ENCODE data around the gene ARHGEF10L. TPM values are rescaled to one million over a fixed set of nuclear protein-coding genes. Genes with fewer than 3 reads are reported as not detected.

Gene ARHGEF10L
- total RNA-seq, 1 donor from 2014 or later: 20.4 TPM

DNA sequence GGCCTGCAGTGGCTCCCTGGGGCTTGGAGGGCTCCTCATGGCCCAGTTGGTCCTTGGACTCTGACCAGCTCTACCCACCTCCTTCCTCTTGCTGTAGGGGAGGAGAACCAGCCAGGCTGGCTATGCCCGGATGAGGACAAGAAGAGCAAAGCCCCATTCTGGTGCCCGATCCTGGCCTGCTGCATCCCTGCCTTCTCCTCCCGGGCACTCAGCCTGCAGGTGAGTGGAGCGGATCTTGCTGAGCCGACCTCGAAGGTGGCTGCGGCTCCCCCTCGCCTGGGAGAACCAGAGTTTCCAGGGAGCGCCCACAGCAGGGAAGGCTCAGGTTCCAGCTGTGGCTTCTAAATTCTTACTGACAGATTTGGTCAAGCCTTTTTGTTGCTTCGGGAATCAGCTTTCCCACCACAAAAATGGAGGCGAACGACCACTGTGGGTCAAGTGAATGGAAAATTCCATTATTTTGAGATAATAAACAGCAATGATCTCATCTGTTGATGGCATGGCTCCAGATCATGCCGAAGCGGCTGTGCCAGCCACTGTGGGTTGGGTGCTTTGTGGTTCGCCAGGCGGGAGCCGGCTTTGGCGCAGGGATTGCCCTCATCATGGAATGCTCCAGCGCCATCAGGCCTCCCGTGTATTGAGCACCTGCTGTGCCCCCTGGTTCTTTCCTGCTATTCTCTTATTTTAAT lies 109.1 kb downstream of the ARHGEF10L start:
- no peak for DNase-seq (ENCODE audit: extremely low read depth, low read depth, low spot score)

DNA sequence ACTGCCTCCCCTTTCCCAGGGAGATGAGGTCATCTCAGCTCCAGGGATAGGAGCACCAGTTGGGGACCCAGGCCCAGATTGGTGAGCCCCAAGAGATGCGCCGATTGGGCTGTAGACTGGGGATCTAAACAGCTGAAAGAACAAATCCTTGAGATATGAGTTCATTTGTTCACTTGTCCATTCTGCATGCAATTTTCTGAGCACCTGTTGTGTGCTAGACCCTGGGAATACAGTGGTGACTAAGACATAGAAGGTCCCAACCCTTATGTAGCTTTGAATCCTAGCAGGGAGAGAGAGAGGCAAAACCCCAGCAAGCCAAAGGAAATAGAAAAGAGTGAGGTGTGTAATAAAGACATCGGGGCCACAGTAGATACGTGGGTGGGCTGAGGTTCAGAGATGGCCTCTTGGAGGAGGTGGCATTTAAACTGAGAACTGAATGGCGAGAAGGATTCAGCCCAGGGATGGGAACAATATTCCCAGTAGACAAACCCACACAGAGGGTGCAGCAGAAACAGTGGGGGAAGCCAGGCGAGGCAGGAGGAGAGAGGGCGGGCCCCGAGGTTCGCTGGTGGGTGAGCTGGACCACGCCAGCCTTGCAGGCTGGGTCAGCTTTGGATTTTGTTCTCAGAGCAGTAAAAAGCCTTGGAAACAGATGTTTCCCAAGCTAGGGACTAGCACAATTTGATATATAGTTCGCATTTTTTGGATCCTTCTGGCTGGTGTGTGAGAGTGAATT lies 110.0 kb downstream of the ARHGEF10L start:
- DNase-seq (ENCODE audit: extremely low read depth, low read depth, low spot score): no peak

DNA sequence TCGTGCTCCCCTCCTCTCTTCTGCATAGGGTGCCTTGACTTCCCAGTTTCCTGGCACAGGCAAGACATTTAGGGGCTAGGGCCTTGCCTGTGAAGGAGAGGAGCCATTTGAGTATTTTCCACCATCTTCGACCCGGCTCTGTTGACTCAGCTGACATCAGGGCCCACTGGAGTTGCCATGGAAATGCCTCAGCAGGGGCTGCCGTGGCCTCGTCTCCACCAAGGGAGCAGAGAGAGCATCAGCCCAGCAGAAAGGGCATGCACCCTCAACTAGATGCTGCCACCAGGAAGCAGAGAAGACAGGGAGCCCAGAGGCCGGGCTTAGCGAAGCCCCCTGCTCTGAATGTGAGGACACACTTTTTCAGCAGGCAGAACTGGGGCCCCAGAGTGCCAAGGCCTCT lies 113.8 kb downstream of the ARHGEF10L start:
- no peak for DNase-seq (ENCODE audit: extremely low read depth, low read depth, low spot score)

DNA sequence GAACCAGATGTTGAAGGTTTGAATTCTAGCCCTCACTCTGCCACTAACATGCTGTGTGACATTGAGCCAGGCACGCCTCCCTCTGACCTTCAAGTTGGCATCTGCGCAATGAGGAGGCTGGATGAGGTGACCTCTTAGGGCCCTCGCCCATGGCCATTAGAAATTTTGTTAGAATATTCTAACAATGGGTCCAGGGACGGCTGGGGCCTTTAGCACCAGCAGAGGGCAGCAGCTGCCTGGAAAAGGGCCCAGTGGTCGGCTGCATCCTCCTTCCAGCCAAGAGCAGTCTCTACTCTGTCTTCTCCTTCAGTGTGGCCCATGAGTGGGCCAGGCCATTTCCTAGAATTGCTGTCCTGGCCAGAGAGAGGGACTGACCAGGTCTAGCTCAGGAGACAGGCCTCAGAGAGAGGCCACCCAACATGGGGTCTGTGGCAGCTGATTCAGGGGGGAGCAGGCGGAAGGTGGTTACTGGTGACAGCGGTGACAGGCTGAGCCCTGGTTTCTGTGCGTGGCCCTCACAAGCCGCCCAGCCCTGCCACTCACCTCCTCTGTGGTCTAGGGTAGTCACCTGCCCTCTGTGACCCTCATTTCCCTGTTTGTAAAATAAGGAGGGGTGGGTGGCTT lies 114.3 kb downstream of the ARHGEF10L start:
- DNase-seq (ENCODE audit: extremely low read depth, low read depth, low spot score): no peak

DNA sequence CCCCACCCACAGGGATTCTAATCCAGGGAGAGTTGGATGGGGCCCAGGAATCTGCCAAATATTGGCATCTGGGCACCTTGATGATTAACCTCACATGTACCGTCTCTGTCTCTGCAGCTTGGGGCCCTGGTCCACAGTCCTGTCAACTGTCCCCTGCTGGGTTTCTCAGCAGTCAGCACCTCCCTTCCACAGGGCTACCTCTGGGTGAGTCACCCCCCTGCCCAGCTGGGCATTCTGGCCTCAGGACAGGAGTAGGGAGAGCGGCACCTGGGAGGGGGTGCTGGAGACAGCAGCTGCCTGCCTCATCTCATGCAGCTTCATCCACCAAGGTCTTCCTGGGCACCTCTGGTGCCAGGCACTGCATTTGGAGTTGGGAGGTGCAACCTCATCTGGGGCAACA lies 115.0 kb downstream of the ARHGEF10L start:
- no peak for DNase-seq (ENCODE audit: extremely low read depth, low read depth, low spot score)

DNA sequence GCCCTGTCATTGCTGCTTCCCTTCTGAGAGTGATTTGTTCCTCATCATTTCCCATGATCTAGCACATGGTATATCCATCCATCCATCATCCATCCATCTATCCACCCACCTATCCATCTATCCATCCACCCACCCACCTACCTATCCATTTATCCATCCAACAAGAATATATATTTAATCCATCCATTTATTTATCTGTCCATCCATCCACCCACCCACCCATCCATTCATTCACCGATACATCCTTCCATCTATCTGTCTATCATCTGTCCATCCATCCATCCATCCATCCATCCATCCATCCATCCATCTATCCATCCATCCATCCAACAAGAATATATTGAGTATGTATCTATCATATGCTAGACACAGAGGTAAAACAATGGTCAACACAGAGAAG lies 115.7 kb downstream of the ARHGEF10L start:
- DNase-seq (ENCODE audit: extremely low read depth, low read depth, low spot score): no peak

DNA sequence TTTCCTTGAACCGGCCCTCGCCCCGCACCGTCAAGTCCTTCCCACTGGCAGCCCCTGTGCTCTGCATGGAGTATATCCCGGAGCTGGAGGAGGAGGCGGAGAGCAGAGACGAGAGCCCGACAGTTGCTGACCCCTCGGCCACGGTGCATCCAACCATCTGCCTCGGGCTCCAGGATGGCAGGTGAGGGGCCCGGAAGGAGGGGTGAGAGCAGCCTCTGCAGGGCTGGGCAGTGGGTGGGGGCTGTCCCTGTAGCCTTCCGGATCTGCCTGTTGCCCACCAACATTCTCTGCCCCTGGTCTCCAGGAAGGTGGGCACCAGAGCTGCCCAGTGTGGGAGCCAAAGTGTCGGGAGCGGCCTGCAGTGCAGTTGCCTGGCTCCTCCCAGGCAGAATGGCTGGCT lies 116.4 kb downstream of the ARHGEF10L start:
- DNase-seq (ENCODE audit: extremely low read depth, low read depth, low spot score): no peak

DNA sequence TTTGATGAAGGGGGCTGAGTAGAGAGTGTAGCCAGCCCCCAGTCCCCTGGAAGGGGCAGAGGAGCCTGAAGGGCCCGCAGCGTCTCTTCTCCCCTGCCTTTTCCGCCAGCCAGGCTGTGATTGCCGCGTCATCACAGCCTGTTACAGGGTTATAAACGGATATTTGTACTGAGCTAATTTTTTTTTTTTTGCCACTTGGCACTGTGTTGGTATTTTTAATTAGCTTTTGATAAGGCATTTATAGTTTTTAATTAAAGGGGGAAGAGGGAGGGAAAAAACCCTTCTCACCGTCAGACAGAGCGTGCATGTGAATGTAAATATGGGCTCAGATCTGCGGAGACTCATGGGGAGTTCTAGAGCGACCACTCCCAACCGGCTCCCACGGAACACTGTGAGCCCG lies 117.9 kb downstream of the ARHGEF10L start:
- DNase-seq (ENCODE audit: extremely low read depth, low read depth, low spot score): no peak

DNA sequence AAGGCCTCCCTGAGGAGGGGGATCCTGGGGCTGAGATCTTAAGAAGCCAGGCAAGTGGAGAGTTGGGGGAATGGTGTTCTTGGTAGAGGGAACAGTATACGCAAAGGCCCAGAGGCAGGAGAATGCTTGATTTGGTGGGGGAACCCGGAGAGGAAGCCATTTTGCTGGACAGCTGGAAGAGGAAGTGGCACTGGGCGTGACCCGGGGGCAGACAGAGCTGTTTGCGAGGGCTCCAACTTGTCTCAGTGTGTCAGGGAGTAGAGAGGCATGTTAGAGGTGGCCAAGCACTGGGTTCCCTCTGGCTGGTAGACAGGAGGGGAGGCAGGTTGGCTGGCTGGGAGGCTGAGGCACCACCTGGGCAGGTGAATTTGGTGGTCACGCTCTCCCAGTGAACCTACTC lies 119.3 kb downstream of the ARHGEF10L start:
- DNase-seq (ENCODE audit: extremely low read depth, low read depth, low spot score): no peak

DNA sequence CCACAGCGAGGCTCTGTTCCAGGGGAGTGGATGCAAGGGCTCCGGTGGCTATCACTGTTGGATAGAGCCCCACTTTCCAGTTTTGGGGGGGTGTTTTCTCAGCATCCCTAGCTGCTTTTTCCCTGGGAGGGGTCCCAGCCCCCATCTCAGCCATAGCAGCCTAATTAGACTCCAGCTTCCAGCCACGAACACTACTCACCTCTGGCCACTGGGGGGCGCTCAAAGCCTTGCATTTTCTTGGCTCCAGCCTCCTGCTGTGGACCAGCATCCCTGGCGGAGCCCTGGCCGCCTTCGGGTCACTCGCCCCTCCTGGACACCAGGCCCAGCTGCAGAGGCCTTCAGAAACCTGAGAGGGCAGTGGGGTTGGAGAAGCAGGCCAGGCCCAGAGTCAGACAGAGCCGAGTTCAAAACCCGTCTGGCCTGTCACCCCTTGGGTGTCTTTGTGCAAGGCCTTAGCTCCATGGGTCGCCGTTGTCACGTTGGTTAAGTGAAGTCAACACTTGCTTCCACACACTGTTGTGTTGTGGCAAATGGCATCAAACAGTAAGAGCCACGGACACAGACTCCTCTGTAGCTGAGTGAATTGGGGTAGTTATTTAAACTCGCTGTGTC lies 122.2 kb downstream of the ARHGEF10L start:
- DNase-seq (ENCODE audit: extremely low read depth, low read depth, low spot score): peak; percentile 7

DNA sequence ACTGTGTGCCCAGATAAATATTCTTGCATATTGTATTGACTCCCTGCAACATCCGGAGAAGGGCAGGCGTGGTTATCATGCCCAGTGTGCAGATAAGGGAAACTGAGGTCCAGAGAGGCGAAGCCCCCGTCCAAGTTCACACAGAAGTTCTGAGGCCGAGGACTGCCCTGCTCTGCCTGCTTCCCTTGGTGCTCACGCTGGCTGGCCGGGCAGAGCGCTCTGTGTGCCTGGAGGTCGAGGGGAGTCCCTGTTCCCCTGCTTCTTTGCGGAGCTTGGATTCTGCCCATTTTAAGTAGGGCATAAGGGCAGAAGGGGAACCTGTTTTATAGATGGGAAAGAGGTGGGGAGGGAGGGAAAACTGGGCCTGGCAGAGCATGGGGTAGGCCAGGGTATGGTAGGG lies 122.8 kb downstream of the ARHGEF10L start:
- DNase-seq (ENCODE audit: extremely low read depth, low read depth, low spot score): no peak

DNA sequence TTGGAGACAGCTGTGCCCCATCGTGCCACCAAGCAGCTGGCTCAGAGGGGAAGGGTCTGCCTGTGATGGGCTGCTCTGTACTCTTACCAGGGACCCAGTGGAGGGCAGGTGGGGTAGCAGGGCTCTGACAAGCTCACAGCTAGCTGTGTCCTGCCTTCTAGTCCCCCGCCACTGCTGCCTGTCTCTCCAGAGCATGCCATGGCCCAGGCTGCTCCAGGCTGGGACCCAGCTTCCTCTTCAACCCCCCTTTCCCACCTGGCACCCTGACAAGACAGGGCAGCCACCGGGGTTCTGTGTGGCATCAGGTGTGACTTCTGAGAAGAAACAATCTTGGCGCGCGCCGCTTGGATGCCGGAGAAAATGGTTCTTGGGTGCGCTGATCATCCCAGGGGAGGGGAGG lies 123.3 kb downstream of the ARHGEF10L start:
- no peak for DNase-seq (ENCODE audit: extremely low read depth, low read depth, low spot score)

DNA sequence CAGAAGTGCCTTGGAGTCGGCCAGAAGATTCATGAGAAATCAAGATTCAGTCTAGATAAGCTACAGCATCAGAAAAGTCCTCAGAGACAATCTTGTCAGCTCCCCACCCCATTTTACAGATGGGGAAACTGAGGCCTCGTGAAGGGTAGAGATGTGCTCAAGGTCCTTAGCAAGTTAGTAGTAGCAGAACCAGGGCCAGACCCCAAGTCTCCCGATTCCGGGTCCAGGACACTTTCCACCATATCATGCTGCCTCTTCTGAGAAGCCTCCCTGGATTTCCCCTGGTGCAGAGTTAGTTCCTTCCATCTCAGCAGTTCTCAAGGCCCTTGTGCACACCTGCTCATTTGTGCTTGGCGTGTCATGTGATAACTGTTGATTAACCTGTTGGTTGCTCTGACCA lies 124.1 kb downstream of the ARHGEF10L start:
- DNase-seq (ENCODE audit: extremely low read depth, low read depth, low spot score): no peak

DNA sequence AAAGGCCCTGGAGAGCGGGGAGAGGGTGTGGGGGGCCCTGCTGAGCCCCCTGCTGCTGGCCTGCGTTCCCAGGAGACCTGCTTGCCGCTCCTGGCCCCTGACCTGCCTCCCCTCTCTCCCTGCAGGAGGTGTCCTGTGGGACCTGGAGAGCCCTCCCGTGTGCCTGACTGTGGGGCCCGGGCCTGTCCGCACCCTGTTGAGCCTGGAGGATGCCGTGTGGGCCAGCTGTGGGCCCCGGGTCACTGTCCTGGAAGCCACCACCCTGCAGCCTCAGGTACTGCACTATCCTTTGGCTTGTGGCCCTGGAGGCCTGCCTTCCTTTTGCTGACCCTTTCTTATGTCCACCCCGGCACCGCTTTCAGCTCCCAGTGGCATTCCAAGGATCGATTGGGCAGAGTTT lies 124.8 kb downstream of the ARHGEF10L start:
- no peak for DNase-seq (ENCODE audit: extremely low read depth, low read depth, low spot score)

DNA sequence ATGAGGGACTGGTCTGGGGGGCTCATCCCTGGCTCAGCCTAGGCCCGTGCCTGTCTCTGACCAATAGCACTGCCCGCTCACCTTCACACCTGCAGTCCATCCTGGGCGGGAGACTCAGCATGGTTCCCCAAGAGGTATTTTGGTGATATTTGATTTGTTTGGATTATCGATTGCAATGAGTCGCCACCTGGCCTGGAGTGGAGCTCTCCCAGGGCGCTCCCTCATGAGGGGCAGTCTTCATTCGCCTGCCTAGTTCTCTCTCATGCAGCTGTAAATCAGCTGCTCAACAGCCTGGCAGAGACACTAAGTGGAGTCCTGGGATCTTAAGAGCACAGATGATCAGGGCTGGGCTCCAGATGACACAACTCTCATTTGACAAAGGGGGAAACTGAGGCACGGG lies 125.6 kb downstream of the ARHGEF10L start:
- no peak for DNase-seq (ENCODE audit: extremely low read depth, low read depth, low spot score)

DNA sequence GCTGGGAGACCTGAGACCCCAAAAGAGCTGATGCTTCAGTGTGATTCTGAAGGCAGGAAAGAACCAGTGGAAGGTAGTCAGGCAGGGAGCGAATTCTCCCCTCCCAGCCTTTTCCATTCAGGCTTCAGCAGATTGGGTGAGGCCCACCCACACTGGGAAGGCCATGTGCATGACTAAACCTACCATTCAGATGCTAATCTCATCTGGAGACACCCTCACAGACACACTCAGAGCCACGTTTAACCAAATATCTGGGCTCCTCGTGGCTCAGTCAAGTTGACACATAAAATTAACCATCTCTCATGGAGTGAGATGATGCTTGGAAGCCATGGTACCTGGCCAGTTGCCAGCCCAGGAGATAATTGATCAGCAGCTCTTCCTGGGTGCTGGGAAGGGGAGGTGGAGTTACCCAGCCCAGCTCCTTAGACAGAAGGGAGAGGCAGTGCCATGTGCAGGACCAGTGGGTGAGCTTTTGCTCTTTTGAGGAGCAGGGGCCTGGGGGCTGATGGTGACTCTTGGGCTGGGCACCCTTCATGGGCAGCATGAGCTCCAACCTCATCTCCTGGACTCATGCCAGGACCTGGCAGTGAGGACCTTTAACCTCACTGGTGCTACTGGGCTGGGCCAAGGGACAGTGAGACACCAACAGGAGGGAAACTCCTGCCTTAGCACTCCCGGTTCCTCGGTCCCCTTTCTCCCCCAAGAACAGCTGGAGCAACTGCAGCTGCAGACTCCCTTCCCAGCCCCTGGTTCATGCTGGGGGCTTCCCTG lies 126.6 kb downstream of the ARHGEF10L start:
- DNase-seq (ENCODE audit: extremely low read depth, low read depth, low spot score): no peak

DNA sequence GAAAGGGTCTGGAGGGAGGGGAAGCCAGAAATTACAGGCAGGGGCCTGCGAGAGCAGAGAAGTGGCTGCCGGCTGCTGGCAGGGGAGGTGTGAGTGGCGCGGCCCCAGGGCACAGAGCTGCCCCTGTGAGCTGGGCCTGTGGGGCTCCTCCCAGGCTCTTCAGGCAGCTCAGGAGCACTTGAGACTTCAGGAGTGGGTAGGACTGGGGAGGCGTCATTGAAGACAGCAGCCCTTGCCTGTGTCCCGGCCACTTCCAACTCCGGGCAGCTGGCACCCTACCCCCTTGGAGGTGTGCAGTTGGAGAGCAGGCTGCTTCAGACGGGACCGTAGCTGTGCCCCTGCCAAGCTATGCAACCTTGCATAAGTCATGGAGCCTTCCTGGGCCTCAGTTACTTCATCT lies 128.1 kb downstream of the ARHGEF10L start:
- DNase-seq (ENCODE audit: extremely low read depth, low read depth, low spot score): no peak

DNA sequence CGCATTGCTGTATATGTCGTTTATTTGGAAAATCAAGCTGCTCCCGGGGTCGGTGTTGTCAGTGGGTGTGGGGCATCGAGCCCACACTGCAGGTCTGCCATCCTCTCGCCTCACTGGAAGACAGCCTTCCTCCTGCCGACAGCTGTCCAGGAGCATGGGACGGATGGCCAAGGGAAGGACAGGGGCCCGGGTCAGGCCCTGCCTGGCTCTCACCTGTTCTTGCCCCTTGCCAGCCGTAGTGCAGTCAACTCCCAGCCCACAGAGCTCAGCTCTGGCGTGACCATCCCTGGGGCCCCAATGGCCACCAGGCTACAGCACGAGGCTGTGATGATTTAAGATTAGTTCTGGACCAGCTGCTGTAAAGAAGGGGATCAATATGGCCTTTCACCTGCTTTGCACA lies 128.7 kb downstream of the ARHGEF10L start:
- no peak for DNase-seq (ENCODE audit: extremely low read depth, low read depth, low spot score)

DNA sequence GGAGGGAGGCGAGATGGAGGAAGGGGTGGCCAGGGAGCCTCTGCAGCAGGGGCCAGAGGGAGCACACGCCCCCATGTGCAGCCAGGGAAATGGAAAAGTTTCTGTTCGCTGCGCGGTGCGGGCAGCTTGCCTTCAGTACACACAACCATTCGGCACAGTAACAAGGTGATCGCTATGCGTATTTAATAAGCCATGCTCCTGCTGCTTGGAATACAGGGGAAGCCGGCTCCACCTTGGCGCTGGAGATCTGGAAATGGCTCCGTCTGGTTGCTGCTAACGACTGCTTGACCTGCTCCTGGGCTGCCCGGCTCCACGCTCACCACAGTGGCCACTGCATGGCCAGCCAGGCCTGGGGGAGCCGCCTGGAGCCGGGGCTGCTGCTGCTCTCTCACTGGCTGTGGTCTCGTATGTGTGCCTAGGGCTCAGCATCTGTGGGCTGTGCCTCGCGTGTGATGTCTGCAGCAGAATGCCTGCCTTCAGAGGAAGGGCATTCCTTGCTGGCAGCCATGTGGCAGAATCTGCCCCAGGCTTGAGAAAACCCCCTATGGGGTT lies 129.2 kb downstream of the ARHGEF10L start:
- DNase-seq (ENCODE audit: extremely low read depth, low read depth, low spot score): no peak

DNA sequence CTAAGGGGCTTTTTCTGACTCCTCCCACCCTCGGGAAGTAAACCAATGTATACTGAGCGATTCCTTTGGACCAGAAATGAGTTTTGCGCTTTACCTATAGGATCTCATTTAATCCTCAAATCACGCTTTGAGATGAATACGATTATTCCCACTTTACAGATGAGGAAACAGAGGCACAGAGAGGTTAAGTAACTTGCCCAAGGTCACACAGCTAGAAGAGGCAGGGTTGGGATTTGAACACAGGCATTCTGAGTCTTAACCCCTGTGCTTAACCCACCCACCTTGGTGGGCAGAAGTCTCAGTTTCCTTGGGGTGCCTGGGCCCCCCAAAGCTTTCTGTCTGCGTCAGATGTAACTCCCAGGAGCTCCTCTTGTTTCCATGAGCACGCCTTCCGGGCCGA lies 129.8 kb downstream of the ARHGEF10L start:
- DNase-seq (ENCODE audit: extremely low read depth, low read depth, low spot score): no peak

Measured in glomerular endothelial cell (primary cell).